ENCODE data around the gene GIT2.
"Not testable (repeated sequence)": the region's sequence is repeated elsewhere in the genome, so short reads cannot be mapped to it uniquely, and the experiment has no call there.

GIT2 gene

GRCh38 chr12:110005319-110005973 is 9.3 kb upstream of the GIT2 start:
- DNase-seq: no peak

- no peak for DNase-seq
These were observed 8.4 kb upstream of the GIT2 start for GRCh38 chr12:110004598-110004997.

- DNase-seq: no peak
These were observed 6.7 kb upstream of the GIT2 start for GRCh38 chr12:110002676-110003515.

- no peak for DNase-seq
These were observed 5.4 kb upstream of the GIT2 start for GRCh38 chr12:110001596-110001995.

GRCh38 chr12:109999983-110000505 is 3.9 kb upstream of the GIT2 start:
- no peak for DNase-seq

- DNase-seq: no peak
These were observed 3.4 kb upstream of the GIT2 start for GRCh38 chr12:109999649-109999971.

- peak; percentile 70 for DNase-seq
These were observed 2.9 kb upstream of the GIT2 start, which contains the start of gene ANKRD13A for GRCh38 chr12:109998904-109999648. ANKRD13A (plus strand) TSS chr12:109999430; CDS start chr12:109999689, 259 bp downstream.

- no peak for DNase-seq
These were observed 2.2 kb upstream of the GIT2 start for GRCh38 chr12:109998241-109998903.

GRCh38 chr12:109997393-109997792 is 1.2 kb upstream of the GIT2 start:
- DNase-seq: no peak

- DNase-seq: no peak
These were observed 300 bp upstream of the GIT2 start for GRCh38 chr12:109996483-109996853.

- DNase-seq: no peak
These were observed 845 bp downstream of the GIT2 start for GRCh38 chr12:109995361-109995685.

GRCh38 chr12:109994401-109995175 is 1.6 kb downstream of the GIT2 start:
- DNase-seq: no peak

- no peak for DNase-seq
These were observed 3.1 kb downstream of the GIT2 start for GRCh38 chr12:109993091-109993490.

- DNase-seq: no peak
These were observed 4.6 kb downstream of the GIT2 start for GRCh38 chr12:109991586-109991985.

GRCh38 chr12:109989380-109989779 is 6.8 kb downstream of the GIT2 start:
- DNase-seq: no peak

GRCh38 chr12:109988903-109989302 is 7.3 kb downstream of the GIT2 start:
- no peak for DNase-seq

GRCh38 chr12:109988274-109988673 is 7.9 kb downstream of the GIT2 start:
- no peak for DNase-seq

GRCh38 chr12:109987615-109988014 is 8.6 kb downstream of the GIT2 start:
- DNase-seq: no peak

- not testable (repeated sequence) for DNase-seq
These were observed 9.9 kb downstream of the GIT2 start for GRCh38 chr12:109986236-109986635.

- no peak for DNase-seq
These were observed 12.6 kb downstream of the GIT2 start for GRCh38 chr12:109983432-109984142.

- no peak for DNase-seq
These were observed 14.0 kb downstream of the GIT2 start for GRCh38 chr12:109982210-109982609.

- no peak for DNase-seq
These were observed 14.9 kb downstream of the GIT2 start for GRCh38 chr12:109981311-109981710.

Data from NCI-H2107 (cell line).